Calu3 (cell line): Measurements from ENCODE around the gene CCDC159. TPM values are rescaled to one million over a fixed set of nuclear protein-coding genes. Genes with fewer than 3 reads are reported as not detected.

Experiments
- BruUV-seq: library from RNA; stranded (reverse); fragments of 400-500 nt; replicated peaks from 2 replicates; lab custom pipeline; 2021; lab: Mats Ljungman, UMichigan
- CTCF ChIA-PET: fragments of 300-600 bp; sonication (Branson Sonifier 250); formaldehyde crosslinking; loops from one replicate; lab custom pipeline; 2022; ENCODE audit warnings: antibody characterized with exemption; lab: Charles Lee
- DNase-seq: peaks from one replicate; pipeline ENCODE4 v3.0.0; 2022
- H3K27ac Mint-ChIP-seq: one replicate; pipeline ENCODE4 v1.8.0; 2022; ENCODE audit warnings: mixed read lengths; ENCODE audit not compliant: unreplicated experiment
- H3K27me3 Mint-ChIP-seq: one replicate; pipeline ENCODE4 v1.8.0; 2022; ENCODE audit warnings: mixed read lengths; ENCODE audit not compliant: unreplicated experiment
- H3K36me3 Mint-ChIP-seq: one replicate; pipeline ENCODE4 v1.8.0; 2022; ENCODE audit warnings: mild to moderate bottlenecking, moderate library complexity, mixed read lengths; ENCODE audit not compliant: insufficient read depth, unreplicated experiment
- H3K4me1 Mint-ChIP-seq: one replicate; pipeline ENCODE4 v1.8.0; 2022; ENCODE audit warnings: mild to moderate bottlenecking, low read depth, mixed read lengths; ENCODE audit not compliant: unreplicated experiment
- H3K4me3 Mint-ChIP-seq: one replicate; pipeline ENCODE4 v1.8.0; 2022; ENCODE audit warnings: mild to moderate bottlenecking, low read depth, moderate library complexity, mixed read lengths; ENCODE audit not compliant: unreplicated experiment
- H3K9me3 Mint-ChIP-seq: one replicate; pipeline ENCODE4 v1.8.0; 2022; ENCODE audit warnings: low read depth, mixed read lengths; ENCODE audit not compliant: unreplicated experiment
- CTCF ChIP-seq: fragments of 200-600 bp; IDR thresholded peaks from one replicate; pipeline ENCODE4 v1.8.0; 2022; ENCODE audit warnings: antibody characterized with exemption; ENCODE audit not compliant: unreplicated experiment
- intact Hi-C: fragments of 100-400 bp; cut with micrococcal nuclease; formaldehyde crosslinking; loops from one replicate; pipeline ENCODE4 v1.10.0; 2022; ENCODE audit not compliant: unreplicated experiment
- total RNA-seq: library from RNA; stranded (reverse); gene quantifications from 2 replicates; pipeline ENCODE4 v1.2.3, GENCODE V29; 2022

The CCDC159 gene
- total RNA-seq, 1 experiment from 2014 or later, result 11.8 TPM

GRCh38 chr19:11387162-11388034, 41.1 kb downstream of the CCDC159 start:
- no TSS peak for BruUV-seq
- no peak overlapping the region for H3K4me3 Mint-ChIP-seq
- DNase-seq, result no peak
- no peaks in the 10 kb centered on the region for H3K9me3 Mint-ChIP-seq
- H3K27me3 Mint-ChIP-seq, result no peaks in the 10 kb centered on the region
- intact Hi-C loops, result no loop called here
- TF ChIP-seq CTCF, result no peak
- H3K36me3 Mint-ChIP-seq, result peaks cover 9% of the 10 kb centered on the region
- no peak overlapping the region for H3K27ac Mint-ChIP-seq
- no peaks in the 10 kb centered on the region for H3K4me1 Mint-ChIP-seq
- CTCF ChIA-PET, result no interaction called here

- no peak overlapping the region for H3K4me3 Mint-ChIP-seq
- no peaks in the 10 kb centered on the region for H3K4me1 Mint-ChIP-seq
- no peak for TF ChIP-seq CTCF
- no TSS peak for BruUV-seq
- no peak overlapping the region for H3K27ac Mint-ChIP-seq
- no peak for DNase-seq
- H3K36me3 Mint-ChIP-seq, result peaks cover 3% of the 10 kb centered on the region
- CTCF ChIA-PET, result interaction anchor here (0.7 kb wide), 1 partner anchor 1496 kb away, joined by 3 read pairs; no protein-coding TSS in a partner anchor
- H3K27me3 Mint-ChIP-seq, result no peaks in the 10 kb centered on the region
- H3K9me3 Mint-ChIP-seq, result no peaks in the 10 kb centered on the region
- intact Hi-C loops, result no loop called here
Measured at GRCh38 chr19:11390359-11390758, 44.0 kb downstream of the CCDC159 start.

GRCh38 chr19:11390933-11391680, 44.8 kb downstream of the CCDC159 start:
- no peak for TF ChIP-seq CTCF
- H3K27me3 Mint-ChIP-seq, result no peaks in the 10 kb centered on the region
- intact Hi-C loops, result no loop called here
- H3K27ac Mint-ChIP-seq, result no peak overlapping the region
- H3K4me3 Mint-ChIP-seq, result no peak overlapping the region
- no peaks in the 10 kb centered on the region for H3K4me1 Mint-ChIP-seq
- CTCF ChIA-PET, result interaction anchor here (0.7 kb wide), 1 partner anchor 1495 kb away, joined by 3 read pairs; no protein-coding TSS in a partner anchor
- no peaks in the 10 kb centered on the region for H3K9me3 Mint-ChIP-seq
- no TSS peak for BruUV-seq
- H3K36me3 Mint-ChIP-seq, result peaks cover 7% of the 10 kb centered on the region
- DNase-seq, result no peak

DNA sequence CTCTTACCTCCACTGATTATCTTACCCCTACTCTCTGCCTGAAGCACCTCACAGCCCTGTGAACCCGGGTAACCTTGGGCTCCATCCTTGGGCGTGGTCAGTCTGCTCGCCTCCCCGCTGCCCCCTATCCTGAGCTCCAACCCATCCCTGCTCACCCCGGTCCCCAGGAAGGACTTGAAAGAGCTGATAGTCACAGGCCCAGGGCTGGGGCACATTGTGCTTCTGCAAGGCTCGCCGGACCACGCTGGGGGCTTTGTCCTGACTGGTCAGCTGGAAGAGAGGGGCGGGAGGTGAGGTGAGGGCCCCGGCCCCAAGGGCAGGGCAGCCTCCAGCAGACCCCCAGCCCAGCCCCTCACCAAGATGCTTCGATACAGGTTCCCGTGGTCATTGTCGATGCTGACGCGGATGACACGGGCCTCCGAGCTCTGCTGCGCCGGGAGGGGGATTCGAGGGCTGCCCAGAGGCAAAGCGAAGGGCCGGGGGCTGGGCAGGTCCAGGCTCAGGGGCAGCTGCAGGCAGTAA, 50.8 kb downstream of the CCDC159 start:
- Mint-ChIP-seq H3K9me3 (no peaks in the 10 kb centered on the region), H3K4me1 (no peaks in the 10 kb centered on the region), H3K36me3 (peaks cover 32% of the 10 kb centered on the region), H3K27ac (no peak overlapping the region), H3K27me3 (no peaks in the 10 kb centered on the region), H3K4me3 (no peak overlapping the region)
- intact Hi-C loops, result no loop called here
- CTCF ChIA-PET, result no interaction called here
- TF ChIP-seq CTCF, result no peak
- no TSS peak for BruUV-seq
- no peak for DNase-seq
